Neutrophil (primary cell): Measurements from ENCODE around the gene GTPBP3.
A peak's percentile ranks its signal among the peaks of the same experiment; 100 is the strongest.

Source experiments
- H3K27ac ChIP-seq: fragments of 200-600 bp; sonication (generic); 2 replicates; pipeline ENCODE4 v1.5.1; 2016; ENCODE audit warnings: mild to moderate bottlenecking, moderate library complexity
- H3K27me3 ChIP-seq: fragments of 200-600 bp; sonication (generic); 2 replicates; pipeline ENCODE4 v1.6.0; 2016; ENCODE audit warnings: mild to moderate bottlenecking
- H3K36me3 ChIP-seq: fragments of 200-600 bp; sonication (generic); 2 replicates; pipeline ENCODE4 v1.5.1; 2017
- H3K4me1 ChIP-seq, 2 experiments: fragments of 200-600 bp in 1 of 2; sonication (generic) in 1 of 2; 1 replicate in 1 of 2; 2 replicates in 1 of 2; pipeline versions ENCODE4 v1.5.1 to v1.6.1; 2013 to 2016; ENCODE audit warnings: low read depth in 1 of 2, low read length in 1 of 2, mild to moderate bottlenecking in 1 of 2, moderate library complexity in 1 of 2; ENCODE audit not compliant: control insufficient read depth in 1 of 2, insufficient read depth in 1 of 2
- H3K4me3 ChIP-seq, 2 experiments: fragments of 200-600 bp in 1 of 2; sonication (generic) in 1 of 2; 1 replicate in 1 of 2; 2 replicates in 1 of 2; pipeline ENCODE4 v1.5.1; 2013 to 2016; ENCODE audit warnings: low read depth in 1 of 2, low read length in 1 of 2, mild to moderate bottlenecking in 1 of 2, moderate library complexity in 1 of 2
- H3K9me3 ChIP-seq: fragments of 200-600 bp; sonication (generic); 2 replicates; pipeline ENCODE4 v1.5.1; 2016
- CTCF ChIP-seq: fragments of 200-600 bp; sonication (generic); IDR thresholded peaks from 2 replicates; pipeline ENCODE4 v1.5.1; 2016; ENCODE audit warnings: antibody characterized with exemption

GTPBP3 gene

DNA sequence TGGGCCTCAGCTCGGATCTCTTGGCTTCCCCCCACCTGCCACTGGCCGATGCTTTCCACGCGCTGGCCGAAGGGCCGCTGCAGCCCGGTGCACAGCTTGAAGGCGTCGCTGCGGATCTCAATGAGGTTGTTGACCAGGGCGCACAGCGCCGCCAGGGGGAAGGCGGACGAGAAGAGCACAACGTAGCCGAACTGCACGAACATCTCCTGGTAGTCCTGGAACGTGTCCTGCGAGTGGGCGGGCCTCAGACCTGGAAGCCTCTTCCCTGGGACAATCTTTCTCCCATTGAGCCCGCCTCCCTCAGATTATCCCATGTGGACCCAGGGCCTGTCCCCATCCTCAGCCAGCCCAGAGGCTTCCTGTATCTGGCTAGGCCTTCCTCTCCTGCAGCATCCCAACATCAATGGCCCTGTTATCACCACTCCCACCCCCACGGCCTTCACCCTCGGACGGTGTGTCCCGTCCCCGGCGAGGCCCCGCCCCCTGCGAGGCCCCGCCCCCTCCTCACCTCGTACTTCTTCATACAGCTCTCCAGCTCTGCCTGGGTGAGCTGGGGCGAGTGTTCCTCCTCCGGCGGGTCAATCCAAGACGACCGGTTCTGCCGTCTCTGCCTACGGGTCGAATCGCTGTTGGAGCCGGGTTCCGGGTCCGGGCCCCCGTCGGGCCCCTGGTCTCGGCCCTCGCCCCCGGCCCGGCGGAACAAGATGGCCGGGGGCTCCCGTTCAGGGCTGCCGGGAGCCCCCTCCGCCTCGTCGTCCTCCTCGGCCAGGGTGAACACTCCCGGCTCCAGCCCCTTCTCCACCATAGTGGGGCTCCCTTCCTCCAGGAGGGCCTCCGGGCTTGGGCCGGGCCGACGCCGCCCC lies 9.5 kb upstream of the GTPBP3 start:
- peaks cover 14 to 19% of the 10 kb centered on the region in 2 experiments for H3K4me1 ChIP-seq
- no peaks in the 10 kb centered on the region for H3K9me3 ChIP-seq
- no peak for TF ChIP-seq CTCF
- H3K36me3 ChIP-seq = peaks cover under 1% of the 10 kb centered on the region
- H3K27me3 ChIP-seq = peaks cover 93% of the 10 kb centered on the region
- H3K27ac ChIP-seq = no peak overlapping the region
- H3K4me3 ChIP-seq = peak overlapping the region; percentile 56 to 67

GRCh38 chr19:17328517-17329365 lies 8.6 kb upstream of the GTPBP3 start:
- no peak overlapping the region for H3K27ac ChIP-seq
- H3K36me3 ChIP-seq = no peaks in the 10 kb centered on the region
- no peak for TF ChIP-seq CTCF
- H3K9me3 ChIP-seq = no peaks in the 10 kb centered on the region
- H3K27me3 ChIP-seq = peaks cover 93% of the 10 kb centered on the region
- H3K4me3 ChIP-seq = peak overlapping the region; percentile 56 to 67
- peaks cover 16 to 21% of the 10 kb centered on the region in 2 experiments for H3K4me1 ChIP-seq

GRCh38 chr19:17329366-17330261 lies 7.7 kb upstream of the GTPBP3 start:
- peaks cover 93% of the 10 kb centered on the region for H3K27me3 ChIP-seq
- H3K36me3 ChIP-seq = no peaks in the 10 kb centered on the region
- H3K4me1 ChIP-seq = peaks cover 22 to 30% of the 10 kb centered on the region in 2 experiments
- peak overlapping the region in 1 of 2 experiments; percentile 67 for H3K4me3 ChIP-seq
- H3K9me3 ChIP-seq = no peaks in the 10 kb centered on the region
- no peak for TF ChIP-seq CTCF
- no peak overlapping the region for H3K27ac ChIP-seq

- H3K27ac ChIP-seq = no peak overlapping the region
- no peak for TF ChIP-seq CTCF
- peaks cover 30 to 38% of the 10 kb centered on the region in 2 experiments for H3K4me1 ChIP-seq
- H3K27me3 ChIP-seq = peaks cover 89% of the 10 kb centered on the region
- no peaks in the 10 kb centered on the region for H3K36me3 ChIP-seq
- H3K9me3 ChIP-seq = no peaks in the 10 kb centered on the region
- H3K4me3 ChIP-seq = no peak overlapping the region
Measured at GRCh38 chr19:17330262-17331044, 6.9 kb upstream of the GTPBP3 start.
